ENCODE measurements around the gene MROH8. TPM values are rescaled to one million over a fixed set of nuclear protein-coding genes. Genes with fewer than 3 reads are reported as not detected.
A peak's percentile ranks its signal among the peaks of the same experiment; 100 is the strongest.

Gene MROH8
- total RNA-seq, 1 experiment from 2014 or later, result 1.9 TPM

DNA sequence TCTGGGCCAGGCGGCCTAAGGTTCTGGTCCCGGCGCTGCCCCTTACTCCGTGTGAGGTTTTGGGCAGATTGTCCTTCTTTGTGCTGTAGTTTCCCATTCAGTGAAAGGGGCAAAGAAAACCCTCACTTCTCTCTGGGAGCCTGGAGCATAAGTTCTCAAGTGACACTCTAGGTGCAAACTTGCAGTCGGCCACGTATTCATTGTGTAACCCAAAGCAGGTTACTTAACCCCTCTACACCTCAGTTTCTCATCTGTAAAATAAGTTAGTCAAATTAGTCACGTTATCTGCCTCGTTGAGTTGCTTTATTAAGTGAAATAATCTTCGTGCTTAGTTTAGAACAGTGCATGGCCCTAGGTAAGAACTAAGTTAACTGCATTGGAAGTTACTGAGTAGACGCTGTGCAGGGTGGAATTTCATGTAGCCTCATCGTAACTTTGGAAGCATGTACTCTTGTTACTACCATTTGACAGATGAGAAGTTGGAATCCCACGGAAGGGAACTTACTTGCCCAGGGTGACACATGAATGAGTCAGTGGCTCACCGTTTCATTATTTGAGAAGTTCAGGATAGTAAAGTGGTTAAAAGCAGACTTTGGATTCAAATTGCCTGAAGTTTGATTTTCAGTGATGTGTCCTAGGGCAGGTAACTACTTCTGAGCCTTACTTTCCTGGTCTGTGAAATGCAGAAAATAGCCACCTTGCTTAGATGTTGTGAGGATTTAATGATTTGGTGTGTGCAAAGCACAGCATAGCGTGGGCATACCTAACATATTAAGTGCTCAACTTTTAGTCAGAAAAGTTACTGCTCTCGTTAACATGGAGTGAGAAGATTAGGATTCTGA is 556 bp upstream of the MROH8 start:
- Histone ChIP-seq H3K4me2 (ENCODE audit: low read depth, low read length, poor library complexity, severe bottlenecking) (peak overlapping the region; percentile 79), H3K27me3 (ENCODE audit: low read length) (no peaks in the 10 kb centered on the region), H3K79me2 (ENCODE audit: low read length) (peaks cover 64% of the 10 kb centered on the region), H3K4me1 (ENCODE audit: low read length) (peaks cover 27% of the 10 kb centered on the region), H3K9me3 (ENCODE audit: low read length) (no peaks in the 10 kb centered on the region), H4K20me1 (ENCODE audit: insufficient read depth, low read depth, low read length) (peaks cover 32% of the 10 kb centered on the region), H3K27ac (ENCODE audit: low read length) (peak overlapping the region; percentile 69), H3K9ac (ENCODE audit: low read length) (peak overlapping the region; percentile 88), H3K36me3 (ENCODE audit: insufficient read depth, low read length) (peaks cover 21% of the 10 kb centered on the region; the same call in 1 of the 2 replicates), H3K4me3 (ENCODE audit: low read length) (peak overlapping the region; percentile 82), H3K9me2 (replicated peaks; ENCODE audit: insufficient read depth, low read length) (no peaks in the 10 kb centered on the region), H2AFZ (ENCODE audit: low read length) (no peak overlapping the region)
- no peak for DNase-seq

DNA sequence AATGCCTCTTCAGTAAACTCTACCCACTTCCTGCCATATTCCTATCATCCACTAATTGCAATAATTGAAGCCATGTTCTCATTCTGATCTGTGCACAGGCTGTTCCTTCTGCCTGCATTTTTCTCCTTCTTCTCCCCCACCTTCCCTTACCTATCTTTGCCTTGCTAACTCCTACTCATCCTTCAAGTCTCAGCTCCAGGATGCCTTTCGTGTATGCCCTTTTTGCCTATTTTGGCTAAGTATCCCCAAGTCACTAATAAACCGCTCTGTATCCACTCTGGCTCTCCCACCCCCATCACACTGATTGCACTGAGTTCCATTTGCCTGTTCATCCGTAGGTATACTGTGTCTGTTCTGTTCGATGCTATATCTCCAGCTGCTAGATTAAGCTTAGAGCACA is 6.5 kb downstream of the MROH8 start:
- H3K4me2 ChIP-seq (ENCODE audit: low read depth, low read length, poor library complexity, severe bottlenecking), result no peak overlapping the region
- no peaks in the 10 kb centered on the region for H3K36me3 ChIP-seq (ENCODE audit: insufficient read depth, low read length)

GRCh38 chr20:37166867-37167266 is 12.5 kb downstream of the MROH8 start:
- H3K79me2 ChIP-seq (ENCODE audit: low read length), result no peaks in the 10 kb centered on the region
- DNase-seq, result no peak
- H3K4me2 ChIP-seq (ENCODE audit: low read depth, low read length, poor library complexity, severe bottlenecking), result no peak overlapping the region
- no peaks in the 10 kb centered on the region for H3K4me1 ChIP-seq (ENCODE audit: low read length)
- no peak overlapping the region for H3K4me3 ChIP-seq (ENCODE audit: low read length)
- no peaks in the 10 kb centered on the region for H3K9me3 ChIP-seq (ENCODE audit: low read length)
- H3K27ac ChIP-seq (ENCODE audit: low read length), result no peak overlapping the region
- no peaks in the 10 kb centered on the region for H3K27me3 ChIP-seq (ENCODE audit: low read length)
- H3K9ac ChIP-seq (ENCODE audit: low read length), result no peak overlapping the region
- H4K20me1 ChIP-seq (ENCODE audit: insufficient read depth, low read depth, low read length), result no peaks in the 10 kb centered on the region
- H3K36me3 ChIP-seq (ENCODE audit: insufficient read depth, low read length), result no peaks in the 10 kb centered on the region
- H2AFZ ChIP-seq (ENCODE audit: low read length), result no peak overlapping the region
- no peaks in the 10 kb centered on the region for H3K9me2 ChIP-seq (replicated peaks; ENCODE audit: insufficient read depth, low read length)

More for the DNA sequence above, 6.5 kb downstream of the MROH8 start:
- no peak for DNase-seq
- H3K27me3 ChIP-seq (ENCODE audit: low read length), result no peaks in the 10 kb centered on the region
- H3K79me2 ChIP-seq (ENCODE audit: low read length), result peaks cover 2% of the 10 kb centered on the region; the same call in 1 of the 2 replicates
- no peak overlapping the region for H2AFZ ChIP-seq (ENCODE audit: low read length)
- no peak overlapping the region for H3K27ac ChIP-seq (ENCODE audit: low read length)
- H4K20me1 ChIP-seq (ENCODE audit: insufficient read depth, low read depth, low read length), result no peaks in the 10 kb centered on the region
- H3K4me3 ChIP-seq (ENCODE audit: low read length), result no peak overlapping the region
- H3K4me1 ChIP-seq (ENCODE audit: low read length), result peaks cover 7% of the 10 kb centered on the region
- no peaks in the 10 kb centered on the region for H3K9me2 ChIP-seq (replicated peaks; ENCODE audit: insufficient read depth, low read length)
- no peak overlapping the region for H3K9ac ChIP-seq (ENCODE audit: low read length)
- no peaks in the 10 kb centered on the region for H3K9me3 ChIP-seq (ENCODE audit: low read length)

- H2AFZ ChIP-seq (ENCODE audit: low read length), result no peak overlapping the region
- no peak overlapping the region for H3K4me3 ChIP-seq (ENCODE audit: low read length)
- no peak overlapping the region for H3K9ac ChIP-seq (ENCODE audit: low read length)
- H3K27me3 ChIP-seq (ENCODE audit: low read length), result no peaks in the 10 kb centered on the region
- H3K36me3 ChIP-seq (ENCODE audit: insufficient read depth, low read length), result no peaks in the 10 kb centered on the region
- H3K4me2 ChIP-seq (ENCODE audit: low read depth, low read length, poor library complexity, severe bottlenecking), result no peak overlapping the region
- H3K79me2 ChIP-seq (ENCODE audit: low read length), result no peaks in the 10 kb centered on the region
- no peaks in the 10 kb centered on the region for H3K9me3 ChIP-seq (ENCODE audit: low read length)
- H3K4me1 ChIP-seq (ENCODE audit: low read length), result no peaks in the 10 kb centered on the region
- H4K20me1 ChIP-seq (ENCODE audit: insufficient read depth, low read depth, low read length), result no peaks in the 10 kb centered on the region
- no peak overlapping the region for H3K27ac ChIP-seq (ENCODE audit: low read length)
- no peaks in the 10 kb centered on the region for H3K9me2 ChIP-seq (replicated peaks; ENCODE audit: insufficient read depth, low read length)
- DNase-seq, result no peak
These were observed 14.3 kb downstream of the MROH8 start for GRCh38 chr20:37165031-37165430.

DNA sequence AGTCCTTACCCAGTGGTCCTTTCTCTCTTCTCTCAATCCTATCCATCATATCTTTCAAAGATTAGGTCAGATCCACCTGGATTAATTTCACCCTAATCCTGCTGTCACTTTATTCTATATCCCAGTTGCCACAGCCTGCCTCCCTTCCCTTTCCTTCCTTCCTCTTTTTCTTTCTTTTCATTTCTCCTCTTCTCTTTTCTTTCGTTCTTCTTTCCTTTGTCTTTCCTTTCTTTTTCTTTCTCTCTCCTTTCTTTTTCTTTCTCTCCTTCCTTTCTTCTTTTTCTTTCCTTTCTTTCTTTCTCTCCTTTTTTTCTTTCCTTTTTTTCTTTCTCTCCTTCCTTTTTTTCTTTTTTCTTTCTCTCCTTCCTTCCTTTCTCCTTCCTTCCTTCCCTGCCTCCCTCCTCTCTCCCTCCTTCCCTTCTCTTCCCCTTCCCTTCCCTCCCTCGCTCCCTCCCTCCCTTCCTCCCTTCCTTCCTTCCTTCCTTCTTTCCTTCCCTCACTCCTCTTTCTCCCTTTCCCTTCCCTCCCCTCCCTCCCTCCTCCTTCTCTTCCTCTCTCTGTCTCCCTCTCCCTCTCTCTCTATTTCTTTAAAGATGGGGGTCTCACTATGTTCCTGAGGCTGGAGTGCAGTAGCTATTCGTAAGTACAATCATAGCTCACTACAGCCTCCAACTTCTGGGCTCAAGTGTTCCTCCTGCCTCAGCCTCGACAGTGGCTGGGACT is 15.4 kb downstream of the MROH8 start:
- H3K9me3 ChIP-seq (ENCODE audit: low read length), result no peaks in the 10 kb centered on the region
- no peaks in the 10 kb centered on the region for H3K27me3 ChIP-seq (ENCODE audit: low read length)
- H4K20me1 ChIP-seq (ENCODE audit: insufficient read depth, low read depth, low read length), result no peaks in the 10 kb centered on the region
- H3K27ac ChIP-seq (ENCODE audit: low read length), result no peak overlapping the region
- DNase-seq, result no peak
- H3K9ac ChIP-seq (ENCODE audit: low read length), result no peak overlapping the region
- H3K36me3 ChIP-seq (ENCODE audit: insufficient read depth, low read length), result no peaks in the 10 kb centered on the region
- no peak overlapping the region for H3K4me2 ChIP-seq (ENCODE audit: low read depth, low read length, poor library complexity, severe bottlenecking)
- H3K9me2 ChIP-seq (replicated peaks; ENCODE audit: insufficient read depth, low read length), result no peaks in the 10 kb centered on the region
- no peak overlapping the region for H2AFZ ChIP-seq (ENCODE audit: low read length)
- no peaks in the 10 kb centered on the region for H3K79me2 ChIP-seq (ENCODE audit: low read length)
- H3K4me1 ChIP-seq (ENCODE audit: low read length), result no peaks in the 10 kb centered on the region
- no peak overlapping the region for H3K4me3 ChIP-seq (ENCODE audit: low read length)

- H3K9me3 ChIP-seq (ENCODE audit: low read length), result no peaks in the 10 kb centered on the region
- no peaks in the 10 kb centered on the region for H3K79me2 ChIP-seq (ENCODE audit: low read length)
- H3K4me2 ChIP-seq (ENCODE audit: low read depth, low read length, poor library complexity, severe bottlenecking), result no peak overlapping the region
- H3K9me2 ChIP-seq (replicated peaks; ENCODE audit: insufficient read depth, low read length), result no peaks in the 10 kb centered on the region
- H4K20me1 ChIP-seq (ENCODE audit: insufficient read depth, low read depth, low read length), result no peaks in the 10 kb centered on the region
- no peak for DNase-seq
- H2AFZ ChIP-seq (ENCODE audit: low read length), result no peak overlapping the region
- no peaks in the 10 kb centered on the region for H3K27me3 ChIP-seq (ENCODE audit: low read length)
- H3K9ac ChIP-seq (ENCODE audit: low read length), result no peak overlapping the region
- no peak overlapping the region for H3K4me3 ChIP-seq (ENCODE audit: low read length)
- H3K4me1 ChIP-seq (ENCODE audit: low read length), result no peaks in the 10 kb centered on the region
- H3K27ac ChIP-seq (ENCODE audit: low read length), result no peak overlapping the region
- no peaks in the 10 kb centered on the region for H3K36me3 ChIP-seq (ENCODE audit: insufficient read depth, low read length)
These were observed 16.7 kb downstream of the MROH8 start for GRCh38 chr20:37162646-37163045.

- Histone ChIP-seq H3K4me1 (ENCODE audit: low read length) (no peaks in the 10 kb centered on the region), H4K20me1 (ENCODE audit: insufficient read depth, low read depth, low read length) (no peaks in the 10 kb centered on the region), H3K9me3 (ENCODE audit: low read length) (no peaks in the 10 kb centered on the region), H3K9me2 (replicated peaks; ENCODE audit: insufficient read depth, low read length) (no peaks in the 10 kb centered on the region), H3K4me2 (ENCODE audit: low read depth, low read length, poor library complexity, severe bottlenecking) (no peak overlapping the region), H3K36me3 (ENCODE audit: insufficient read depth, low read length) (no peaks in the 10 kb centered on the region), H3K9ac (ENCODE audit: low read length) (no peak overlapping the region), H2AFZ (ENCODE audit: low read length) (no peak overlapping the region), H3K79me2 (ENCODE audit: low read length) (no peaks in the 10 kb centered on the region), H3K27ac (ENCODE audit: low read length) (no peak overlapping the region), H3K4me3 (ENCODE audit: low read length) (no peak overlapping the region), H3K27me3 (ENCODE audit: low read length) (no peaks in the 10 kb centered on the region)
- no peak for DNase-seq
These were observed 17.4 kb downstream of the MROH8 start for GRCh38 chr20:37161830-37162549.

- H3K36me3 ChIP-seq (ENCODE audit: insufficient read depth, low read length), result no peaks in the 10 kb centered on the region
- no peak overlapping the region for H2AFZ ChIP-seq (ENCODE audit: low read length)
- DNase-seq, result no peak
- H3K27me3 ChIP-seq (ENCODE audit: low read length), result no peaks in the 10 kb centered on the region
- H3K4me1 ChIP-seq (ENCODE audit: low read length), result no peaks in the 10 kb centered on the region
- H3K27ac ChIP-seq (ENCODE audit: low read length), result no peak overlapping the region
- H3K79me2 ChIP-seq (ENCODE audit: low read length), result no peaks in the 10 kb centered on the region
- H3K9ac ChIP-seq (ENCODE audit: low read length), result no peak overlapping the region
- no peak overlapping the region for H3K4me2 ChIP-seq (ENCODE audit: low read depth, low read length, poor library complexity, severe bottlenecking)
- no peak overlapping the region for H3K4me3 ChIP-seq (ENCODE audit: low read length)
- H3K9me3 ChIP-seq (ENCODE audit: low read length), result no peaks in the 10 kb centered on the region
- no peaks in the 10 kb centered on the region for H4K20me1 ChIP-seq (ENCODE audit: insufficient read depth, low read depth, low read length)
- no peaks in the 10 kb centered on the region for H3K9me2 ChIP-seq (replicated peaks; ENCODE audit: insufficient read depth, low read length)
These were observed 18.7 kb downstream of the MROH8 start for GRCh38 chr20:37160683-37161082.

Measured in Karpas-422 (cell line).